ENCODE measurements around the gene VPS9D1.

DNA sequence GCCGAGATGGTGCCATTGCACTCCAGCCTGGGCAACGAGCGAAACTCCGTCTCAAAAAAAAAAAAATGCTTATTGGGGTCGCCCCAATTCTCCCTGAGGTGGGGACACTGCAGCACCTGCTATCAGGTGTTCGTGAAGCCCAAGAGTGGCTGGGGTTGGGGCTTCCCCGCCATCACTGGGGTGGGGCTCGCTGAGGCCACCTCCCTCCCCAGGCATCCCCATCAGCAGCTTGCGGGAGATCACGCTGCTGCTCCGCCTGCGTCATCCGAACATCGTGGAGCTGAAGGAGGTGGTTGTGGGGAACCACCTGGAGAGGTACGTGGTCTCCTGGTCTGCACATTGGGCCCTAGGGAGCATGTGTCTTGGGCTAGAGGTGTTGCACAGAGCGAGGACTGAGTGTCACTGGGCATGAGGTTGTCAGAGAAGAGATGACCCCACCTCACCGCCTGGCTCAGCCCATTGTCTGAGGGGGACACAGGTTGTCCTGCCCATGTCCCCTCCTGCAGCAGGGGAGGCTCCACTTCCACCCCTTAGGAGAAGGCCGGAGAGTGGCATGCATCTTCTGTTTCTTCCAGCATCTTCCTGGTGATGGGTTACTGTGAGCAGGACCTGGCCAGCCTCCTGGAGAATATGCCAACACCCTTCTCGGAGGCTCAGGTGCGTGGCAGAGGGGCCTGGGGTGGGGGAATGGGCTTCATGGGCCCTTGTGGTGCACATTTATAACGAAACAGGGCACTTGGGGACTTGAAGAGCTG is 29.3 kb downstream of the VPS9D1 start:
- TF ChIP-seq, protein P1, sequence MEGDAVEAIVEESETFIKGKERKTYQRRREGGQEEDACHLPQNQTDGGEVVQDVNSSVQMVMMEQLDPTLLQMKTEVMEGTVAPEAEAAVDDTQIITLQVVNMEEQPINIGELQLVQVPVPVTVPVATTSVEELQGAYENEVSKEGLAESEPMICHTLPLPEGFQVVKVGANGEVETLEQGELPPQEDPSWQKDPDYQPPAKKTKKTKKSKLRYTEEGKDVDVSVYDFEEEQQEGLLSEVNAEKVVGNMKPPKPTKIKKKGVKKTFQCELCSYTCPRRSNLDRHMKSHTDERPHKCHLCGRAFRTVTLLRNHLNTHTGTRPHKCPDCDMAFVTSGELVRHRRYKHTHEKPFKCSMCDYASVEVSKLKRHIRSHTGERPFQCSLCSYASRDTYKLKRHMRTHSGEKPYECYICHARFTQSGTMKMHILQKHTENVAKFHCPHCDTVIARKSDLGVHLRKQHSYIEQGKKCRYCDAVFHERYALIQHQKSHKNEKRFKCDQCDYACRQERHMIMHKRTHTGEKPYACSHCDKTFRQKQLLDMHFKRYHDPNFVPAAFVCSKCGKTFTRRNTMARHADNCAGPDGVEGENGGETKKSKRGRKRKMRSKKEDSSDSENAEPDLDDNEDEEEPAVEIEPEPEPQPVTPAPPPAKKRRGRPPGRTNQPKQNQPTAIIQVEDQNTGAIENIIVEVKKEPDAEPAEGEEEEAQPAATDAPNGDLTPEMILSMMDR (conservative IDR thresholded peaks at IDR 0.05 in 1 of 2, IDR thresholded peaks at IDR 0.05 in 1 of 2; ENCODE audit: extremely low read depth in 1 of 2, insufficient read depth in 1 of 2, low read depth in 1 of 2, low read length in 2 of 2) = no peak
- no peak for TF ChIP-seq EZH2 (IDR thresholded peaks at IDR 0.05; ENCODE audit: borderline replicate concordance, low read length)
